GM19043 (cell line): Measurements from ENCODE around the gene SYT3.
"Not testable (repeated sequence)": the region's sequence is repeated elsewhere in the genome, so short reads cannot be mapped to it uniquely, and the experiment has no call there.

Experiments used
- ATAC-seq: cut with Tn5 transposase; IDR thresholded peaks from one replicate; pipeline ENCODE4 v1.9.1; 2021; ENCODE audit warnings: low read depth; ENCODE audit not compliant: unreplicated experiment

The SYT3 gene

GRCh38 chr19:50606059-50606836, 33.4 kb downstream of the SYT3 start:
- ATAC-seq, result not testable (repeated sequence)

GRCh38 chr19:50604264-50605073, 35.2 kb downstream of the SYT3 start:
- not testable (repeated sequence) for ATAC-seq

- ATAC-seq, result no peak
These were observed 36.7 kb downstream of the SYT3 start for GRCh38 chr19:50602935-50603334.

- ATAC-seq, result no peak
These were observed 37.2 kb downstream of the SYT3 start for GRCh38 chr19:50602496-50602895.

- no peak for ATAC-seq
These were observed 37.6 kb downstream of the SYT3 start for GRCh38 chr19:50602089-50602422.

GRCh38 chr19:50601407-50602088, 38.1 kb downstream of the SYT3 start:
- ATAC-seq, result no peak

GRCh38 chr19:50599427-50599826, 40.3 kb downstream of the SYT3 start:
- ATAC-seq, result no peak

GRCh38 chr19:50590191-50590590, 49.5 kb downstream of the SYT3 start:
- ATAC-seq, result no peak

GRCh38 chr19:50581795-50582660, 57.7 kb downstream of the SYT3 start:
- not testable (repeated sequence) for ATAC-seq

- no peak for ATAC-seq
These were observed 58.6 kb downstream of the SYT3 start for GRCh38 chr19:50580970-50581634.

GRCh38 chr19:50580240-50580639, 59.4 kb downstream of the SYT3 start:
- no peak for ATAC-seq

GRCh38 chr19:50576769-50577168, 62.9 kb downstream of the SYT3 start:
- not testable (repeated sequence) for ATAC-seq

- ATAC-seq, result no peak
These were observed 65.8 kb downstream of the SYT3 start for GRCh38 chr19:50573741-50574461.
